Inflammatory macrophage (primary cell): ENCODE data around the gene C1R.

ENCODE experiments used
- DNase-seq, 2 donors: peaks; one replicate each; pipeline ENCODE4 v3.0.0-alpha.2; 2020 to 2022

C1R gene

DNA sequence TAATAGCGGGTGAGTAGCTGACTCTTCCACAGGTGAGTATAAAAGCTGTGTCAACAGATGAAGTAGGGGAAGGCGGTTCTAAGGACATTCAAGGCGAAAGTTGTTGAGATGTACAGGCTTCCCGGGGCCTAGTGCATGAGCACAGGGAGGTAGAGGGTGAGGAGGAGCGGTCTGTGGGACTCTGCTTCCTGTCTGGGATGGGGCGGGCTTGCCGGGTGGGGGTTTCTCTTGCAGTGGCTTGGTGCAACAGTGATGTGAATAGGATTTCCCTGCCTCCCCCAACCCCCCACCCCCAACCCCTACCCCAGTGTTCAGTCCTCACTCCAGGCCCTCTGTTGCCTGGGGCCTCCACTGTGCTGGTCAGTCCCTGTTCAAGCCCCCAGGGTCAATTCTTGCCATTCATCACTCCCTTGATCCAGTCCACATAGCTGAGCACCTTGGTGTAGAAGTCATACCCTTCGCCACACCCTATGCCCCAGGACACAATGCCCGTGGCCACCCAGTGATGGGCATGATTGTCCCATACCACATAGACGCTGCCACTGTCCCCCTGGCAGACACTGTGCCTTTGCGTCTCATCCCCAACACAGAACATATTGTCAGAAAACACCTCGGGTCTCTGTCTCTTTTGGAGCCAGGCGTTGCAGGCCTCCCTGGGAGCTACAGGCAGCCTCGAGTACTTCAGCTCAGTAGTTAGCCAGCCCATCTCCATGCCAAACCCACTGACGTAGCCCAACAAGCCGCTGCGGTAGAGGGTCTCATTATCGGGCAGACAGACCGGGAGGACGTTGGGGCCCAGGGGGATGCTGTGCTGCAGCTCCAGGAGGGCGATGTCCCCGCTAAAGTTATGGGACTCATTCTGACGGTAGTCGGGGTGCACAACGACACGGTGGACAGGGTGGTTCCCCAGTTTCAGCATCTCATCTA, 4.0 kb upstream of the C1R start:
- no peak for DNase-seq

DNA sequence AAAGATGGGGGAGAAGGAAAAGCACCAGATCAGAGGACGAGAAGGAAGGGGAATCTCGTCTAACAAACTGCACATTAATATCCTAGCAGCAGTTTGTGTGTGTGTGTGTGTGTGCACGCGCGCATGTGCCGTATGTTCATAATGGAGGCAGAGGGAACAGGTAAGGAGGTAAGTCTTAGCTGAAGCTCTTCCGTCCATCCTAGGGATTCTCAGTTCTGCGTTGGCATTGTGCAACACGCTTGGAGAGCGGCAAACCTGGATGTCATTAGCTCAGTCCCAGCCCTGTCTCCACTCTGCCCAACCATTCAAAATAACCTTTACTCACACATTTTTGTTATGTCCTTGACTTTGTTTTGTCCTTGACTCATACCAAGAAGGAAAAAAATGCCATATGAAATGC, 1.6 kb upstream of the C1R start:
- DNase-seq: no peak

DNA sequence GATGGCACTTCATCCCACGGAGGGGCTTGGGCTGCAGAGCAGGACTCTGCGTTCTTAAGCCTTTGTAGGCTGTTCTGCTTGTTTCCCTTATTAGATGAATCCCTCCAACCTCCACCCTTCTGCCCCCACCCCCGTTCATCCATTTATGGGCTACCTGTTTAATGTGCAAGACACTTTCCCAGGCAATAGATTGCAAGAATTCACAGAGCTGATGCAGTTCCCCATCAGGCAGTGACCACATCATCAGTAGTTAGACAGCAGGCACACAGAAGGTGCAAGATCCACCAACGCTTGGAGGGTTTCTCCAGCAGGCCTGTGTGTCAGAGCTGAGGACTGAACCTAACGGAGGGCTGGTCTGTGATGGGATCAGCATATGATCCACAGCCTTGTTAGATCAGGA, 1.2 kb upstream of the C1R start:
- peak in 1 of 2 donors; percentile 44 for DNase-seq

DNA sequence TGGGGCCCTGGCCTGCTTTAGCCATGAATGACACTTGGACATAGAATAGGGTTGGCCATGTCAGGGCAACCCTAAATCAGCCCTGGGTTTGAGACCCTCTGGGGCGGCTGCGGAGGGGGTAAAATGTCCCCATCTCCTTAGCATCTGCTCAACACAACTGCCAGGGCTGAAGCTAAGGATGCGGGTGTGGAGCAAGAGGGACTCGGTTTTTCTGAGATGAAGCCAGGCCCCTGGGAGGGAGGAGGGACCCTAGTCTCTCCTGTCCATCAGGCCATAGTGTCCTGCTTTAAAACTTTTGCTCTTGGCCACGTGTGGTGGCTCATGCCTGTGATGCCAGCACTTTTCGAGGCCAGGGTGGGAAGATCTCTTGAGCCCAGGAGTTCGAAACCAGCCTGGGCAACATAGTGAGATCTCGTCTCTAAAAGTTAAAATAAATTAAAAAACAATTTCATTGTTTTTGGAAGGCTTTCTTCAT, 778 bp upstream of the C1R start:
- DNase-seq: no peak

GRCh38 chr12:7091660-7092228, 501 bp downstream of the C1R start:
- DNase-seq: no peak

- DNase-seq: no peak
These were observed 1.1 kb downstream of the C1R start for GRCh38 chr12:7091171-7091570.

GRCh38 chr12:7090222-7090998, 1.8 kb downstream of the C1R start:
- no peak for DNase-seq

- no peak for DNase-seq
These were observed 2.9 kb downstream of the C1R start for GRCh38 chr12:7089196-7089871.

DNA sequence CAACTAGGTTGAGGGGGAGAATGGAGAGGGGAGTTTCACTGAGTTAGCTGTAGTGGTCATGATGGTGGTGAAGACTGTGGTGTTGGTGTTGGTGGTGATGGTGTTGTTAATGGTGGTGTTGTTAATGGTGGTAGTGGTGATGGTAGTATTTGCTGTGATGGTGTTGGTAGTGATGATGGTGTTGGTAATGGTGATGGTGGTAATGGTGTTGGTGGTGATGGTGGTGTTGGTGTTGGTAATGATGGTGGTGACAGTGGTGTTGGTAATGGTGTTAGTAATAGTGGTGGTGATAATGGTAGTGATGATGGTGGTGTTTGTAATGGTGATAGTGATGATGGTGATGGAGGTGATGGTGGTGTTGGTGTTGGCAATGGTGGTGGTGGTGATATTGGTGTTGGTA, 9.1 kb downstream of the C1R start:
- DNase-seq: no peak

DNA sequence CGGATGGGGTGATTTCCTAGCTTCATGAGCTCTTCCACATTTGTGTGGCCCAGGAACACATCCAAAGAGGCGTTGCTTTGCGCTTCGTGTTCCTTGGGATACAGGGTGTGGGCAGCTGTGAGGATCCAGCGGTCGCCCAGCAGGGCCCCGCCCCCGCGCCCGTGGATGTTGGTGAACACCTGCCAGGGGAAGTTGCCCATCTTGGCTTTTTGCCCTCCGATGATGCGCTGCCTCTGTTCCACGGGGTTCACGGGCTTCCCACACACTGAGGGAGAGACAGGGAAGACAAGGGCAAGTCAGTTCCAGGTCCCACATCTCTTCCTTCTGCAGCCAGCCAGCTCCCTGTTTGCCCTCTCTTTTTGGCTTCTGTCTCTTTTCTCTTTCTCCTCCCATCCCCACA, 11.2 kb downstream of the C1R start:
- no peak for DNase-seq

DNA sequence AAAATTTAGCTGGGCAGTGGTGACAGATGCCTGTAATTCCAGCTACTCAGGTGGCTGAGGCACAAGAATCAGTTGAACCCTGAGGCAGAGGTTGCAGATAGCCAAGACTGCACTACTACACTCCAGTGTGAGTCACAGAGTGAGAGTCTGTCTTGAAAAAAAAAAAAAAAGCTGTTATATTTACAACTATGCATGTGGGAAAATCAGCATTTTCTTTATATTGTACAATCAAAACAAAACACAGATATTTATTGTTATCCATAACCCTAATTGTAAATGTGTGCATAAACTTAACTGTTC, 12.5 kb downstream of the C1R start:
- no peak for DNase-seq

GRCh38 chr12:7078163-7078562, 14.1 kb downstream of the C1R start:
- DNase-seq: no peak

GRCh38 chr12:7076493-7076892, 15.8 kb downstream of the C1R start:
- no peak for DNase-seq

- DNase-seq: peak in 1 of 2 donors; percentile 10
These were observed 16.3 kb downstream of the C1R start for GRCh38 chr12:7075939-7076338.

GRCh38 chr12:7075518-7075917, 16.7 kb downstream of the C1R start:
- DNase-seq: no peak

- DNase-seq: no peak
These were observed 18.3 kb downstream of the C1R start for GRCh38 chr12:7073946-7074345.

- DNase-seq: no peak
These were observed 19.7 kb downstream of the C1R start for GRCh38 chr12:7072554-7072953.

DNA sequence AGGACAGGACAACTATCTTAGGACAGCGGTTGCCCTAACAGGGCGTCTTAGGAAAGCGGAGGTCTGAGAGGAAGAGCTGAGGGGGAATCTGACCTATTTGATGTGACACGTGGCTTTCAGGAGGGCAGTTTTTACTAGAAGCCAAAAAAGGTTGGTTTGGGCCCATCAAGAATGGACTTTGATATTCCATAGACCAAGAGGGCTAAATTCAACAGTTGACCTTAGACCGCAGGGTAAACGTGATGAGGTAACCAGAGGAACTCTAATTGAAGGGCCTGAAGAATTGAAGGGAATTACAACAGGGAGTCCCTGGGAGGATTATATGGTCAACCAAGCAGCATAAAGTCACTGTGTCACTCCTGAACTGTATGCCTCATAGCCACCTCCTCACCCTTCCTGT, 20.2 kb downstream of the C1R start:
- no peak for DNase-seq

DNA sequence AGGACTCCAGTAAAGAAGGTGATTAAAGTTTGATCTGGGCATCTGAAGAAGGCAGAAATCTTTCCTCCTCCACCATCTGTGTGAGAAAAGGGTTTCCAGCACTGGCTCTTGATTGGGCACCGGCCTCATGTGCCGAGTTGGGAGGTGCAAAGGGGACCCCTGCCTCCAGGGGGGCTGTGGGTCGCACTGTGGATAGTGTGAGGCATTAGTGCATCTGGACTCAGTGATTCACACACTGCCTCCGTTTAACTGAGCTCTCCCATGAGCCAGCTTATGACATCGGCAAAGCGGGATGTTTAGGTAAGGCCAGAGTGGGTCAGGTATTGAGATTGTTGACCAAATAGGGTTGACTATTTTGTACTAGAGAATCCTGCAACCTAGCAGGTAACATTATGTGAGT, 22.9 kb downstream of the C1R start:
- no peak for DNase-seq

DNA sequence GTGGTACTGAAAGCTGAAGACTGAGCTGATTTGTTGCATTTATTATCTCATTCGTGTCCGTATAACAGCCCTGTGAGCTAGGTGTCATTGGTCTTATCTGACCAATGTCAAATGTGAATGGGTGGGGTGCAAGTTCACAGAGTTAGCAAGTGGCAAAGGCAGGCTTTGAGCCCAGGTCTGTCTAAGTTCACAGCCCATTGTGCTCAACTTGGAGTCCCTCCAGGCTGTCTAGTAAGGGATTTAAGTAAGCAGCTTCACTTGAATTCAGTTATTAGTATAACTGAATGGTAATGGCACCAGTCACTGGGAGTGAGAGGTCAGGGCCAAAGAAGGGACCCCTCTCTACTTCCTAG, 23.3 kb downstream of the C1R start:
- DNase-seq: no peak

- DNase-seq: peak in 1 of 2 donors; percentile 13
These were observed 23.8 kb downstream of the C1R start for GRCh38 chr12:7068240-7068993.

DNA sequence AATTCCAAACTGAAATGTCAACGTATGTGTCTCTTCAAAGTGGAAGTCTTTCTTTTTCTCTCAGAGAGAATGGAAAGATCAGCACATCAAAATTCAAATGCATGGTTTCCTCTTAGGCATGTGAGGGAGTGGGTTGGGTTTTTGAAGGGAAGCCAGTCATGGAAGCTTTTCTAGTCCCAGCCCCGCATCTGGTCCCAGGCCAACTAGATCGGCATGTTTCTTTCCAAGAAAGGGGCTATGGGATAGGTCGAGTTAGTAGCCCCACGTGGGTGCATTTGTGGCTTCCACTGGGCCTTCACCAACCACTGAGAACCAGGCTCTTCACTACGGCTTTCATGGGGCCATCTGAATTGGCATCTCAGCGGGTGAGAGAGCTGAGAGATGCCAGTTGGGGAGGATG, 25.1 kb downstream of the C1R start:
- no peak for DNase-seq
